ENCODE data around the gene ARRDC1. TPM values are rescaled to one million over a fixed set of nuclear protein-coding genes. Genes with fewer than 3 reads are reported as not detected.

The ARRDC1 gene
- total RNA-seq, 2 donors from 2014 or later = 69.1 to 97.2 TPM

DNA sequence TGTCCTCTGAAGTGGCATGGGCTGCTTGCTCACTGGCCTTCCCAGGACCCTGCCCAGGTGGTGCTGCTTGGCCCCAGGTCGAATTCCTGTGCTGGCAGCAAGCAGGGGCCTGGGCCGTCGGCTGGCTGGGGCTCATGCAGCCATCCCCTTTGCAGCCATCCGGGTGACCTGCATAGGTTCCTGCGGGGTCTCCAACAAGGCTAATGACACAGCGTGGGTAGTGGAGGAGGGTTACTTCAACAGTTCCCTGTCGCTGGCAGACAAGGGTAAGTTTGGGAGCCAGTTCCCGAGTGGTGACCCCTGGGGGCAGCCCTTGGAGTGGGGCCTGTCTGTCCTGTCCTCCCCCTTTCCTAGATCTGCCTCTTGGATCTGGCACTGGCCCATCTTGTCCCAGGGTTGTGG, 7.3 kb downstream of the ARRDC1 start:
- H3K9me3 ChIP-seq = no peaks in the 10 kb centered on the region
- peaks cover 11% of the 10 kb centered on the region for H3K36me3 ChIP-seq
- peaks cover 26% of the 10 kb centered on the region for H3K4me1 ChIP-seq
- H3K4me3 ChIP-seq = no peak overlapping the region
- intact Hi-C loops (cut with DNase I) = no loop called here
- H3K27ac ChIP-seq = peak overlapping the region; percentile 93
- DNase-seq = no peak
- no peak for TF ChIP-seq CTCF (IDR thresholded peaks at IDR 0.05)
- H3K9ac ChIP-seq (ENCODE audit: low read depth in 2 of 2, low read length in 2 of 2) = peak overlapping the region; percentile 68 to 77
- H3K27me3 ChIP-seq = no peaks in the 10 kb centered on the region

DNA sequence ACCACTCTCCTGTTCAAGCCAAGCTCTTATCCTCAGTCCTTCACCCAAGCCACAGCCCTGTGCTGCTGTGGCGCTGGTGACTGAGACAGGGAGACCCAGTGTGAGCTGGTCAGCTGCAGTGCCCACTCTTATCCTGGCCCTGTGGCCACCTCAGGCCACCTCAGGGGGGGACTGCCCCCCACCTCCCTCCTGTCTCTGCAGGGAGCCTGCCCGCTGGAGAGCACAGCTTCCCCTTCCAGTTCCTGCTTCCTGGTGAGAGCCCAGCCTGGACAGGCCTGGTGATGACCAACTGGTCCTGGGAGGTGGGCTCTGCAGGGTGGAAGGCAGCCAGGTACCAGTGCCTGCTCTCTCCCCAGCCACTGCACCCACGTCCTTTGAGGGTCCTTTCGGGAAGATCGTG, 7.8 kb downstream of the ARRDC1 start:
- Histone ChIP-seq H3K4me3 (no peak overlapping the region), H3K4me1 (peaks cover 22% of the 10 kb centered on the region), H3K9ac (ENCODE audit: low read depth in 2 of 2, low read length in 2 of 2) (peak overlapping the region; percentile 68 to 77), H3K27ac (peak overlapping the region; percentile 93), H3K9me3 (no peaks in the 10 kb centered on the region), H3K36me3 (peaks cover 11% of the 10 kb centered on the region), H3K27me3 (no peaks in the 10 kb centered on the region)
- no peak for TF ChIP-seq CTCF (IDR thresholded peaks at IDR 0.05)
- intact Hi-C loops (cut with DNase I) = no loop called here
- no peak for DNase-seq

- Histone ChIP-seq H3K27ac (peak overlapping the region; percentile 93), H3K36me3 (peaks cover 11% of the 10 kb centered on the region), H3K9ac (ENCODE audit: low read depth in 2 of 2, low read length in 2 of 2) (no peak overlapping the region), H3K4me1 (peaks cover 22% of the 10 kb centered on the region), H3K27me3 (no peaks in the 10 kb centered on the region), H3K4me3 (no peak overlapping the region), H3K9me3 (no peaks in the 10 kb centered on the region)
- no peak for DNase-seq
- no peak for TF ChIP-seq CTCF (IDR thresholded peaks at IDR 0.05)
- intact Hi-C loops (cut with DNase I) = no loop called here
These were observed 8.4 kb downstream of the ARRDC1 start for GRCh38 chr9:137613738-137614523.

DNA sequence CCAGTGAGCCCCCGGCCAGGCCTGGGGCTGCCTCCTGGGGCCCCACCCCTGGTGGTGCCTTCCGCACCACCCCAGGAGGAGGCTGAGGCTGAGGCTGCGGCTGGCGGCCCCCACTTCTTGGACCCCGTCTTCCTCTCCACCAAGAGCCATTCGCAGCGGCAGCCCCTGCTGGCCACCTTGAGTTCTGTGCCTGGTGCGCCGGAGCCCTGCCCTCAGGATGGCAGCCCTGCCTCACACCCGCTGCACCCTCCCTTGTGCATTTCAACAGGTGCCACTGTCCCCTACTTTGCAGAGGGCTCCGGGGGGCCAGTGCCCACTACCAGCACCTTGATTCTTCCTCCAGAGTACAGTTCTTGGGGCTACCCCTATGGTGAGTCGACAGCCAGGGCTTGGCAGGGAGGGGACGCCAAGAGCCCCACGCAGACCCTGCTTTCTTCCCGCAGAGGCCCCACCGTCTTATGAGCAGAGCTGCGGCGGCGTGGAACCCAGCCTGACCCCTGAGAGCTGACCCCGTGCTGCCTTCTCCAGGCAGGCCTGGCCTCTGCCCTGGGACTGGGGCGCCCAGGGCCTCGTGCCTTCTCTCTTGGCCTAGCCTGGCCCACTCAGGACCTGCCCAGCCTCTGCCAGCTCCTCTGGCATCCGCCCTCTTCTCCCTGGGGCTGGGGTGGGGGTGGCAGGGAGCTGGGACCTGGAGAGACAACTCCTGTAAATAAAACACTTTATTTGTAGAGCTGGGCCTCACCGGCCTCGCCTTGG, 9.3 kb downstream of the ARRDC1 start:
- Histone ChIP-seq H3K9ac (ENCODE audit: low read depth in 2 of 2, low read length in 2 of 2) (no peak overlapping the region), H3K27me3 (no peaks in the 10 kb centered on the region), H3K4me1 (peaks cover 24% of the 10 kb centered on the region), H3K4me3 (no peak overlapping the region), H3K9me3 (no peaks in the 10 kb centered on the region), H3K36me3 (peaks cover 11% of the 10 kb centered on the region), H3K27ac (no peak overlapping the region)
- no peak for TF ChIP-seq CTCF (IDR thresholded peaks at IDR 0.05)
- DNase-seq = no peak
- intact Hi-C loops (cut with DNase I) = no loop called here

DNA sequence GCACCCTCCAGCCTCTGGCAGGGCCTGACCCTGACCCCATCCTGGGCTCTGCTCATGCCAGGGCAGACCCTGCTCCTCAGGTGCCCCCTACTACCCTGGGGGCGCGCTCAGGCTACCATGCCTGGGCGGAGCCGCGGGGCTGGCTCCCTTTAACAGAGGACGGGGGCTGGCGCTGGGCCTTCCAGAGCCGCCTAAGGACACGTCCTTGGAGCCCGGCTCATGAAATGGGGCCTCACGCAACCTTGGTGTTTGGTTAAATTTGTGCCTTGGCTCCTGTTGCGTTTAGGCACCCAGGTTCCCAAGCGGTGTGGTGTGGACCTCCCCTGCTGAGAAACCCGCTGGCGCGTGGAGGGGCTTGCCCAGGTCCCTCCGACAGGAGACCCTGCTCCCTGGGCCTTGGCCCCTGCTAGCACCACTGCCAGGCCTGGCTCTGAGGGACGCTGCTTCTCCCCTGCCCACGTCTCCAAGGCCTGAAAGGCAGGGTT, 9.9 kb downstream of the ARRDC1 start:
- peaks cover 30% of the 10 kb centered on the region for H3K4me1 ChIP-seq
- no peak overlapping the region for H3K27ac ChIP-seq

More for the DNA sequence above, 9.9 kb downstream of the ARRDC1 start:
- TF ChIP-seq CTCF (IDR thresholded peaks at IDR 0.05) = no peak
- intact Hi-C loops (cut with DNase I) = no loop called here
- Histone ChIP-seq H3K9ac (ENCODE audit: low read depth in 2 of 2, low read length in 2 of 2) (no peak overlapping the region), H3K36me3 (peaks cover 11% of the 10 kb centered on the region), H3K27me3 (no peaks in the 10 kb centered on the region), H3K4me3 (no peak overlapping the region), H3K9me3 (no peaks in the 10 kb centered on the region)
- no peak for DNase-seq

All from colonic mucosa (tissue), 4 donors.